ENCODE data around the gene DYNLT2. TPM values are rescaled to one million over a fixed set of nuclear protein-coding genes. Genes with fewer than 3 reads are reported as not detected.
A peak's percentile ranks its signal among the peaks of the same experiment; 100 is the strongest.
"Not testable (repeated sequence)": the region's sequence is repeated elsewhere in the genome, so short reads cannot be mapped to it uniquely, and the experiment has no call there.

DYNLT2 gene
- total RNA-seq, 3 donors from 2014 or later = 1.5 to 2.4 (median 2.3) TPM

DNA sequence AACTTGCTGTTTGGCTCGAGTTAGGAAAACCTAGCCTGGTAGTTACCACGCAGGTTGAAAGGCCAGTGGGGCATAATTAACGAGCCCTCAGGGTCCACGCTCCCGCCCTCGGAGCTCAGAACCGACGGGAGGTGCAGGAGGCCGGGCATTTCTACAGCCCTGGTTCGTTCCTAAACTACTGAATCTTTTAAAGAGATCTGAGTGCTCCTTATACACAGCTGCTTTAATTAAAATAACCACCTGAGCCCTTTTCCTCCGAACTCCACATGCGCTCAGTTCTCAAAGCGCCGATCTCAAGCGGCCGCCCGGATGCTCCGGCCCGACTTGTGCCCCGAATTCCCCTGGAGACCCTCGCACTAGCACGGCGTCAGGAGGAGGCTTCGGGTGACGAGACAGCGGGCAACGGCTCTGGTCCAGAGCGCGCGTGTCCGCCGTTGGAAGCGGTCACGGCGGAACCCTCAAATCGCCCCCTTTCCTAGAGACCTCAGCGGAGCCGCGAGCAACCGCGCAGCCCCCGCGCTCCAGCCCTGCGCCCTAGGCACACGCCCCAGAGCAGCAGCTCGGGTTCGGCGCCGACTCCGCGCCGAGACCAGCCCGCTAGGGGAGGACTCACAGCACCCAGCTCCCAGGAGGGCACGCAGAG is 49.9 kb downstream of the DYNLT2 start:
- H3K4me3 ChIP-seq = peak overlapping the region; percentile 92
- no peaks in the 10 kb centered on the region for H3K36me3 ChIP-seq (ENCODE audit: low read depth)
- peaks cover 2% of the 10 kb centered on the region for H3K9me3 ChIP-seq
- TF ChIP-seq, protein P1, sequence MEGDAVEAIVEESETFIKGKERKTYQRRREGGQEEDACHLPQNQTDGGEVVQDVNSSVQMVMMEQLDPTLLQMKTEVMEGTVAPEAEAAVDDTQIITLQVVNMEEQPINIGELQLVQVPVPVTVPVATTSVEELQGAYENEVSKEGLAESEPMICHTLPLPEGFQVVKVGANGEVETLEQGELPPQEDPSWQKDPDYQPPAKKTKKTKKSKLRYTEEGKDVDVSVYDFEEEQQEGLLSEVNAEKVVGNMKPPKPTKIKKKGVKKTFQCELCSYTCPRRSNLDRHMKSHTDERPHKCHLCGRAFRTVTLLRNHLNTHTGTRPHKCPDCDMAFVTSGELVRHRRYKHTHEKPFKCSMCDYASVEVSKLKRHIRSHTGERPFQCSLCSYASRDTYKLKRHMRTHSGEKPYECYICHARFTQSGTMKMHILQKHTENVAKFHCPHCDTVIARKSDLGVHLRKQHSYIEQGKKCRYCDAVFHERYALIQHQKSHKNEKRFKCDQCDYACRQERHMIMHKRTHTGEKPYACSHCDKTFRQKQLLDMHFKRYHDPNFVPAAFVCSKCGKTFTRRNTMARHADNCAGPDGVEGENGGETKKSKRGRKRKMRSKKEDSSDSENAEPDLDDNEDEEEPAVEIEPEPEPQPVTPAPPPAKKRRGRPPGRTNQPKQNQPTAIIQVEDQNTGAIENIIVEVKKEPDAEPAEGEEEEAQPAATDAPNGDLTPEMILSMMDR (IDR thresholded peaks at IDR 0.05) = no peak
- intact Hi-C loops (cut with DNase I, micrococcal nuclease) = no loop called here
- peaks cover 34% of the 10 kb centered on the region for H3K4me1 ChIP-seq (ENCODE audit: low read depth)
- ATAC-seq = peak; percentile 17
- DNase-seq = peak in 1 of 3 donors; percentile 35

DNA sequence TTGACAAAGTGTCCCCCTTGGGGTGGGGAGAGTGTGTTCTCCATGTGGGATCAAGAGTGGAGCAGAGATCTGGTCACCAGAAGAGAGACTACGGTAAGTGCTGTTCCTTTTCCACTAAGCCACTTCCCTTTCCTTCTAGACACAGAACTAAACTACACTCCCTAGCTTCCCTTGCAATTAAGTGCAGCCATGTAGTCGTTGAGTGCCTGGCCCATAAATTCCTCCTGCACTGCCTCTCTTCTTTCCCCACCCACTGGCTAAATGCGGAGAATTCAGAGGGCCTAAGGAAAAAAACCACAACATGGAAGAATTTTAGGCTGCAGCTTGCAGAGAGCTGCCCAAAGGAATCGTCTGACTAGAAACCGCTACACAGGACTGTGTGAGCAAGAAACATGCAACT is 51.1 kb downstream of the DYNLT2 start:
- no peaks in the 10 kb centered on the region for H3K36me3 ChIP-seq (ENCODE audit: low read depth)
- TF ChIP-seq, protein P1 (IDR thresholded peaks at IDR 0.05) = no peak
- peaks cover 34% of the 10 kb centered on the region for H3K4me1 ChIP-seq (ENCODE audit: low read depth)
- ATAC-seq (no peak), DNase-seq (peak in 1 of 3 donors; percentile 11)
- intact Hi-C loops (cut with DNase I, micrococcal nuclease) = no loop called here
- H3K9me3 ChIP-seq = peaks cover 10% of the 10 kb centered on the region
- no peak overlapping the region for H3K4me3 ChIP-seq

- H3K4me3 ChIP-seq; DNase-seq; intact Hi-C loops (cut with DNase I, micrococcal nuclease); ATAC-seq; H3K36me3 ChIP-seq (ENCODE audit: low read depth): not testable (repeated sequence)
- Histone ChIP-seq H3K4me1 (ENCODE audit: low read depth) (peaks cover 16% of the 10 kb centered on the region), H3K9me3 (peaks cover 14% of the 10 kb centered on the region)
These were observed 54.3 kb downstream of the DYNLT2 start for GRCh38 chr6:169697115-169697514.

- Histone ChIP-seq H3K36me3 (ENCODE audit: low read depth) (no peaks in the 10 kb centered on the region), H3K9me3 (peaks cover 14% of the 10 kb centered on the region), H3K4me3 (no peak overlapping the region), H3K4me1 (ENCODE audit: low read depth) (peaks cover 7% of the 10 kb centered on the region)
- DNase-seq (no peak), ATAC-seq (no peak)
- TF ChIP-seq, protein P1 (IDR thresholded peaks at IDR 0.05) = no peak
- intact Hi-C loops (cut with DNase I, micrococcal nuclease) = no loop called here
These were observed 56.2 kb downstream of the DYNLT2 start for GRCh38 chr6:169695131-169695530.

- intact Hi-C loops (cut with DNase I, micrococcal nuclease) = no loop called here
- TF ChIP-seq, protein P1 (IDR thresholded peaks at IDR 0.05) = no peak
- ATAC-seq = no peak
These were observed 58.9 kb downstream of the DYNLT2 start for GRCh38 chr6:169692516-169692915.

GRCh38 chr6:169691260-169691659 is 60.1 kb downstream of the DYNLT2 start:
- DNase-seq (no peak), ATAC-seq (no peak)
- Histone ChIP-seq H3K9me3 (peaks cover 18% of the 10 kb centered on the region), H3K4me3 (no peak overlapping the region), H3K36me3 (ENCODE audit: low read depth) (no peaks in the 10 kb centered on the region), H3K4me1 (ENCODE audit: low read depth) (no peaks in the 10 kb centered on the region)
- intact Hi-C loops (cut with DNase I, micrococcal nuclease) = no loop called here
- TF ChIP-seq, protein P1 (IDR thresholded peaks at IDR 0.05) = no peak

More at GRCh38 chr6:169692516-169692915, 58.9 kb downstream of the DYNLT2 start:
- DNase-seq = no peak
- H3K36me3 ChIP-seq (ENCODE audit: low read depth) = no peaks in the 10 kb centered on the region
- H3K4me1 ChIP-seq (ENCODE audit: low read depth) = no peaks in the 10 kb centered on the region
- H3K4me3 ChIP-seq = no peak overlapping the region
- peaks cover 14% of the 10 kb centered on the region for H3K9me3 ChIP-seq

Other genes starting within 250 kb of the DYNLT2 start
- gene WDR27, start 49.5 kb downstream of the DYNLT2 start, total RNA-seq = 10 to 100 TPM; 30.9 to 60.5 (median 49.1) TPM
- 10 to 100 TPM; 25.3 to 28.7 (median 27.5) TPM for gene C6orf120, start 49.4 kb downstream of the DYNLT2 start, total RNA-seq
- gene PHF10, start 27.1 kb downstream of the DYNLT2 start, total RNA-seq = 10 to 100 TPM; 27.9 to 79.1 (median 29.8) TPM
- gene ERMARD, start 50 bp upstream of the DYNLT2 start, total RNA-seq = 10 to 100 TPM; 16.6 to 25.2 (median 23.1) TPM

All from mucosa of descending colon (tissue), 3 donors.